Endometrial microvascular endothelial cells (primary cell): Measurements from ENCODE around the gene LITAFD. TPM values are rescaled to one million over a fixed set of nuclear protein-coding genes. Genes with fewer than 3 reads are reported as not detected.

Experiments used
- total RNA-seq: library from RNA; depleted of rRNA; stranded (reverse); fragments of >200 nt; gene quantifications from one replicate; pipeline ENCODE4 v1.2.3, GENCODE V29; 2015; ENCODE audit errors: inconsistent ontology term

The LITAFD gene
- total RNA-seq, 1 donor from 2014 or later = not detected

Other genes starting within 250 kb of the LITAFD start
- 0.56 TPM for gene ABAT, start 207.7 kb upstream of the LITAFD start, total RNA-seq
- 10.6 TPM for gene TMEM186, start 84.7 kb upstream of the LITAFD start, total RNA-seq
- gene PMM2, start 84.5 kb upstream of the LITAFD start, total RNA-seq = 55.6 TPM
- gene CARHSP1, start 13.3 kb upstream of the LITAFD start, total RNA-seq = 59.3 TPM
- gene USP7, start 81.6 kb downstream of the LITAFD start, total RNA-seq = 55.8 TPM
- 56.7 TPM for gene HAPSTR1, start 209.3 kb downstream of the LITAFD start, total RNA-seq